VCaP (cell line): ENCODE measurements around the gene SLC39A7.
"Not testable (repeated sequence)": the region's sequence is repeated elsewhere in the genome, so short reads cannot be mapped to it uniquely, and the experiment has no call there.

Source experiments
- H3K27ac ChIP-seq: fragments of 450-650 bp; 2 replicates; pipeline ENCODE4 v1.5.1; 2017
- TF ChIP-seq, protein P1 (sequence below): fragments of 450-650 bp; conservative IDR thresholded peaks from 2 replicates; pipeline ENCODE4 v1.5.1; 2017; ENCODE audit warnings: mild to moderate bottlenecking, moderate library complexity

Gene SLC39A7

DNA sequence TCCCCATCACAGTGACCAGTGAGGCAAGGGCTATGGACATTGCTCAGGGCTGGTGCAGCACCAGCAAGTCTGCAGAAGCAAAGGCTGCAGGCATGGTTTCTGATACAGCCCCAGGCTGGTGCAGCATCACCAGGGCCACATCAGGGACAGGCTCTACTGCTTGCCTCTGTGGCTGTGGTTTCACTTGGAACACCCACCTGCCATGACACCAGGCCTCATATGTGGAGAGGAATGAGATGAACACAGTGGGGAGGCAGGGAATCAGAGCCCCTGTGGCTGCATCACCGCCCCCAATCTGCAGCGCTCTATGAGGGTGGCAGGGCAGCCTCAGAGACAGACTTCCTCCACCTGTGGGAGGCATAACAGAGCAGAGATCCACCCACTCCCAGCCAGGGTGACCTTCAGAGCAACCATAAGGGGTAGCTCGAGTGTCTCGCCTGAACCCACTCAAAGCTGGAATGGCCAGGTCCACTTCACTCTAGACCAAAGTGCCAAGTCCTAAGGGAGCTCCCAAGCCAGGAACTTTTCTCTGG lies 15.5 kb downstream of the SLC39A7 start:
- TF ChIP-seq, protein P1, sequence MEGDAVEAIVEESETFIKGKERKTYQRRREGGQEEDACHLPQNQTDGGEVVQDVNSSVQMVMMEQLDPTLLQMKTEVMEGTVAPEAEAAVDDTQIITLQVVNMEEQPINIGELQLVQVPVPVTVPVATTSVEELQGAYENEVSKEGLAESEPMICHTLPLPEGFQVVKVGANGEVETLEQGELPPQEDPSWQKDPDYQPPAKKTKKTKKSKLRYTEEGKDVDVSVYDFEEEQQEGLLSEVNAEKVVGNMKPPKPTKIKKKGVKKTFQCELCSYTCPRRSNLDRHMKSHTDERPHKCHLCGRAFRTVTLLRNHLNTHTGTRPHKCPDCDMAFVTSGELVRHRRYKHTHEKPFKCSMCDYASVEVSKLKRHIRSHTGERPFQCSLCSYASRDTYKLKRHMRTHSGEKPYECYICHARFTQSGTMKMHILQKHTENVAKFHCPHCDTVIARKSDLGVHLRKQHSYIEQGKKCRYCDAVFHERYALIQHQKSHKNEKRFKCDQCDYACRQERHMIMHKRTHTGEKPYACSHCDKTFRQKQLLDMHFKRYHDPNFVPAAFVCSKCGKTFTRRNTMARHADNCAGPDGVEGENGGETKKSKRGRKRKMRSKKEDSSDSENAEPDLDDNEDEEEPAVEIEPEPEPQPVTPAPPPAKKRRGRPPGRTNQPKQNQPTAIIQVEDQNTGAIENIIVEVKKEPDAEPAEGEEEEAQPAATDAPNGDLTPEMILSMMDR, result no peak
- no peak overlapping the region for H3K27ac ChIP-seq

DNA sequence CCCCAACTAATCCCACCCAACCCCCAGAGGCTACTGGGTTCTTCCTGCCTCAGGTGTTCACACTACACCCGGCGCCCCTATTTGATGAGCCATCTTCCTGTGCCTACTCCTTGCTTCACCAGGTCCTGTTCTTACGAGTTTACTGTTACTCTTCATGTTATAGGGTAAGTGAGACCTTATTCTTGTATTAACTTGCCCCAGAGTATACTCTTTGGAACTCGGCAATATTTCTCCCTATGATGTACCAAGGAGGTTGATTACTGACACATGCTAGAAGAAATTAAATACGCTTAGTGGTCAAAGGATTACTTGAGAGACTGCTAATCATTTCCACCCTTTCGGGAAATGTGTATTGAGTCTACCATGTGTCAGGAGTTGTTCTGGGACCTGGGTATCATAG lies 16.6 kb downstream of the SLC39A7 start:
- TF ChIP-seq, protein P1, result no peak
- H3K27ac ChIP-seq, result no peak overlapping the region

- TF ChIP-seq, protein P1, result no peak
- H3K27ac ChIP-seq, result no peak overlapping the region
Observed at GRCh38 chr6:33217681-33218080, 17.0 kb downstream of the SLC39A7 start.

DNA sequence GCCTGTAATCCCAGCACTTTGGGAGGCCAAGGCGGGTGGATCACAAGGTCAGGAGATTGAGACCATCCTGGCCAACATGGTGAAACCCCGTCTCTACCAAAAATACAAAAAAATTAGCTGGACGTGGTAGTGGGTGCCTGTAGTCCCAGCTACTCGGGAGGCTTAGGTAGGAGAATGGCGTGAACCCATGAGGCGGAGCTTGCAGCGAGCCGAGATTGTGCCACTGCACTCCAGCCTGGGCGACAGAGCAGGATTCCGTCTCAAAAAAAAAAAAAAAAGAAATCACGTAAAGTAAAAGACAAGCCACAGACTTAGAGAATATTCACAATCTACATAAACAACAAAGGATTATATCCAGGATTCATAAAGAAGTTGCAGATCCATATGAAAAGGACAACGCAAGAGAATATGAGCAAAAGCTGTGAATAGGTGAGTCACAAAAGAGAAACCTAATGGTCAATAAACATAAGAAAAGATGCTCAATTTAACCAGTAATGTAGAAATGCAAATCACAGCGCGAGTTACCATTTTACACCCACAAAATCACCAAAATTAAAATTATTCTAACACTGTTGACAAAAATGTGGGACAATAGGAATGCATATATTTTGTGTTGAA lies 25.9 kb downstream of the SLC39A7 start:
- not testable (repeated sequence) for H3K27ac ChIP-seq

DNA sequence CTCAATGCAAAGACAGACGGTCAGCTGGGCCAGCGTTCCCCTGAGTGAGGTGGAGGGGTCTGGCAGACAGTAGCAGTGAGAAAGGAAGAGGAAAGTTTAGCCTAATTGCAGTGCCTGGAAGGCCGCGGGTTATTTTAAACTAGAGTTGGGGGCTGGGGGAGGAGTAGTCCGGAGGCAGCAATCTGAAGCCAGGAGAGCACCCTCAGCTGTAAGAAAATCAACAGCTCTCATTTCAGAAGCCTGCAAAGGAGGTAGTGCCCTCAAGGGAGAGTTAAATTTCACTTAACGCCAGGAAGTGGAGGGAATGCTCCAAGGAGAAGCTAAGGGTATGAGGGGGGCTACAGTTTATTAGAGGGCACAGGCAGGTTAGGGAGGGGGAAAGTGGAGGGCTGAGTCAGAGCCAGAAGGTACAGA lies 34.6 kb downstream of the SLC39A7 start:
- no peak overlapping the region for H3K27ac ChIP-seq
- TF ChIP-seq, protein P1, result no peak

DNA sequence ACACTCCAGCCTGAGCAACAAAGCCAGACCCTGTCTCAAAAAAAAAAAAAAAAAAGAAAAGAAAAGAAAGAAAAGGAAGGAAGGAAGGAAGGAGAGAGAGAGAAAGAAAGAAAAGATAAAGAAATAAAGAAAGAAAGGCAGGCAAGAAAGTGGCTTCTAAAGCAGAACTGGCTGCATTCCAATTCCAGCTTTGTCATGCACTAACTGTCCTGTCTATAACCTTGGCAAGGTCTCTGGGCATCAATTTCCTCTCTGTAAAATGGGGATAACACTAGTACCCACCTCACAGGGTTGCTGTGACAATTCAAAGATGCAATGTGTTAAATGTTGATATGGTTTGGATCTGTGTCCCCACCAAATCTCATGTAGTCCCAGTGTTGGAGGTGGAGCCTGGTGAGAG lies 35.7 kb downstream of the SLC39A7 start:
- TF ChIP-seq, protein P1, result no peak
- no peak overlapping the region for H3K27ac ChIP-seq

DNA sequence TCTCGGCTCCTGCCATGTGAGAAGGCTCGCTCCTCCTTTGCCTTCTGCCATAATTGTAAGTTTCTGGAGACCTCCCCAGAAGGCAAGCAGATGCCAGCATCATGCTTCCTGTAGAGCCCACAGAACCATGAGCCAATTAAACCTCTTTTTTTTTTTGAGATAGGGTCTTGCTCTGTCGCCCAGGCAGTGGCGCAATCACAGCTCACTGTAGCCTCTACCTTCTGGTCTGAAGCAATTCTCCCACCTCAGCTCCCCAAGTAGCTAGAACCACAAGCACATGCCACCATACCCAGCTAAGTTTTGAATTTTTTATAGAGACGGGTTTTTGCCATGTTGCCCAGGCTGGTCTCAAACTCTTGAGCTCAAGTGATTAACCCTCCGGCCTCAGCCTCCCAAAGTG lies 36.2 kb downstream of the SLC39A7 start:
- H3K27ac ChIP-seq, result no peak overlapping the region
- TF ChIP-seq, protein P1, result no peak

GRCh38 chr6:33237741-33238140 lies 37.1 kb downstream of the SLC39A7 start:
- TF ChIP-seq, protein P1, result no peak
- no peak overlapping the region for H3K27ac ChIP-seq
